Islet precursor cell (in vitro differentiated cells): Measurements from ENCODE around the gene KPTN.

Experiments used
- DNase-seq: peaks from one replicate; pipeline ENCODE4 v3.0.0-alpha.2; 2018

The KPTN gene

DNA sequence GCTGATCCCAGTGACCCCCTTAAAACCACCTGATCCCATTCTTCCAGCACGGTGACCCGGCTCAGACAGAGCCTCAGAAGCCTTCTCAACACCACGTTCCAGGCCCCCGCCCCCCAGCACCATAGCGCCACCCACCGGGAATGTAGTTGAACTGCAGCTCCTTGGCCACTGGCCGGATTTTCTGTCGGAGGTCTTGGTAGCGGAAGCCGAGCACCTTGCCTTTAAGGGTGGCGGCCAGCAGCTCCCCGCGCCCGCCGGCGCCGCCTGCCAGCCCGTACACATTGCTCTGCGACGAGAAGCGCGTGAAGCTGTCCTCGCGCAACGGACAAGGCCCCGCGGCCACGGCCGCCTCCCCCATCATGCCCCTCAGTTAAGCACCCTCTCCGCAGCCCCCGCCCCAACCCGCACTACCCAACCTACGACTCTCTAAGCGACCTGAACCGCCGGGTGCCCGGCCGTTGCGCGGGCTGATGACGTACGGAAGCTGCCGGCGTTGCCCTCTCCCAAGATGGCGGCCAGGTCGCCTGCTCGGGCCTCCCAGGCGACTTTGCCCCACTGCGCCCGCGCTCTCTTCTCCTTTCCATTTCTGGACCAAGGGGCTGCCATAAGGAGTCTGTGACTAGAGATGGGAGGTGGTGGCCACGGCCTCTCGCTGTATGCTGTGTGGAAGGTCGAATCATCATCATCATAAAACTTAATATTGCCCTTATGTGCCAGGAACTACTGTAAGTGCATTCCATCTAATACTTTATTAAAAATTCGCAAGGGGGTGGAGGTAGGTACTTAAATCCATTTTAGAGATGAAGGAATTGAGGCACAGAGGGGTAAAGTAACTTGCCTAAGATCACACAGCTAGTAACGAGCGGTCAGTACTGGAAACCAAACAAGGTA lies at the start of gene KPTN:
Gene KPTN (minus strand): TSS at position 420 of the 891 bp plus-strand sequence. CDS start 59 bp downstream, at position 361.
- DNase-seq = peak; percentile 95

DNA sequence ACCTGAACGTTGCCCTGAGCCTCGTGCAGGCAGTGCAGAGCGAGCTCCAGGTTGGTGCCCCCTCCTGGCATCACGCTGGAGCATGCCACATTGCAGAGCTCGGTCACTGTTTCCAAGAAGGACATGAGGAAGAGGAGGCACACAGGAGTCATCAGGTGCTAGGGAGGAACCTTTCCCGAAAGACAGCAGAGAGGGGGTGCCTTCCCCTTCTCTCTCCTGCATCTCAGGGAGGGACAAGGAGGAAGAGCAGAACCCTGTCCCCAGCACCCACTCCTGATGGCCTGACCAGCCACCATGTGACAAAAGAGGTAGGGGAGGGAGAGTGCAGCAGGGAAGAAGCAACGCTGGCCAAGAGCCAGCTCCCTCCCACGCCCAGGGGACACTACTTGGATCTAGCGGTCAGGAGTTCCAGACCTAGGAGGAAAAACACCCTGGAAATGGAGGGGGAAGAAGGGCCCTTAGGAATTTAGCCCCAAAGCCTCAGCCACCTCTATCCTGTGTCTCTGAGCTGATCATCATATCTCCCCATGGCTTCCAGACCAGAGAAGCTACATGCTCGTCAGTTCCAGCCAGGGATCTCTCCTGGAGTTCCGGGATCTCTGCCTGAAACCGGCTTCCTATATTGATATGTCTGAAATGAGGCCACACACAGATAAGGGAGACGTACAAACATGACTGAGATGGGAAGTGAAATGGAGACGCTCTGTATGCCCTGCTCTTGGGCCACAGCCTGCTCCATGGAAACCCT lies 47.8 kb upstream of the KPTN start:
- DNase-seq = no peak

DNA sequence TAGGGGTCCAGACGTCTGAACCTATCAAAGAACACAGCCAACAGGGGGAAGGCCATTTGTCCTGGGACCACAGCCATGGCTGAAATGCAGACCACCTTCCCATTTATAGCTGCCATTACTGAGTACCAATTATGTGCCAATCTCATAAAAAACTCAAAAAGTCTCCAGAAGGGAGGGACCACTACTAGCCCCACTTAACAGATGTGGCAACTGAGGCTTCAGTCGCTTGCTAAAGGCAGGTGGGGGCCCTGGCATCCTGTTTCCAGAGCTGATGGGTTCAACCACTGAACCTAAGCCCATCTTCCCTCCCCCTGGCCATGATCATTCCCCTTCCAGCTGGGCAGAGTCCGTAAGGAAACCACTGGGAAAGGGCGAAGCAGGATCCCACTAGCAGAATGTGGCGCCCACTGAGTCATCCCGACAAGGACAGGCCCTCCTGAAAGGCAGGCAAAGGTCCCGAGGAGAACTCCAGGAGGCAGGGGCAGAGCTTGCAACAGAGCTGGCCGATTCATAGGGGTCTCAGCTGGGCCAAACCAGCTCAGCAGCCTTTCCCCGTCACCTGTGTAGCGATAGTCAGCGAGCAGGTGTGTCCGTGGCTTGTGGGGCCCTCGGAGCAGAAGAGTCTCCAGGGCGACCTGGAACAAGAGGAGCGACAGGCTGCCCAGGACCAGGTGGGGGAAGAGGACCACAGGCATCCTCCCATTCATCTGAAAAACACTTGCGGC lies 45.2 kb upstream of the KPTN start:
- DNase-seq = peak; percentile 54

DNA sequence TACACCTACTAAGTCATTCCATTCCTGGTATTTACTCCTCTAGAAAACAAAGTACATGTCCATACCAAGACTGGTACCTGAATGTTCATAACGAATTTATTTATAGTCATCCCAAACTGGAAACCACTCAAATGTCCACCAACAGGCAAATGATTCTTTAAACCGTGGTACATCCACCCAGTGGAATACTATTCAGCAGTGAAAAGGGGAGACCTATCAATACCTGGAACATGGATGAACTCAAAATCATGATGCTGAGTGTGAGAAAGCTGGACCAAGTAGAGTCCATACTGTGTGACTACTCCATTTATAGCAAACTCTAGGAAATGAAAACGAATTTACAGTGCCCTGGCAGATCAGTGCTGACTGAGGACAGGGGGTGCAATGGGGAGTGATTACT lies 42.8 kb upstream of the KPTN start:
- no peak for DNase-seq

DNA sequence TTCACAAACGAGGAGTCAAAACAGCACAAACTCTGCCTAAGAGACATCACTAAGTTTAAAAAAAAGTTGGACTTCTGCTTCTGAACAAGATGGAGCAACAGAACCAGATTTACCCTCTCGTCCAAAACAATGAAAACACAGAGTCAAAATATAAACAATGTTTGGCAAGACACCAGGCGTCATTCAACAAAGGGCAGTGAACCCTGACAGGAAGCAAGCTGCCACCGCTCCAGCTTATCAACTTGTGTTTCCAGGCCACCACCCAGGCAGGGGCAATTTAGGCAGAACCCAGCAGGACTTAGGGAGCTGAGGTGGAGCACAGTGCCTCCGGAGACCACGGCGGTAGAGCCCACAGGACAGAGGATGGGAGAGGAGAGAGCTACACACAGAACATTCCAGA lies 39.5 kb upstream of the KPTN start:
- DNase-seq = no peak

DNA sequence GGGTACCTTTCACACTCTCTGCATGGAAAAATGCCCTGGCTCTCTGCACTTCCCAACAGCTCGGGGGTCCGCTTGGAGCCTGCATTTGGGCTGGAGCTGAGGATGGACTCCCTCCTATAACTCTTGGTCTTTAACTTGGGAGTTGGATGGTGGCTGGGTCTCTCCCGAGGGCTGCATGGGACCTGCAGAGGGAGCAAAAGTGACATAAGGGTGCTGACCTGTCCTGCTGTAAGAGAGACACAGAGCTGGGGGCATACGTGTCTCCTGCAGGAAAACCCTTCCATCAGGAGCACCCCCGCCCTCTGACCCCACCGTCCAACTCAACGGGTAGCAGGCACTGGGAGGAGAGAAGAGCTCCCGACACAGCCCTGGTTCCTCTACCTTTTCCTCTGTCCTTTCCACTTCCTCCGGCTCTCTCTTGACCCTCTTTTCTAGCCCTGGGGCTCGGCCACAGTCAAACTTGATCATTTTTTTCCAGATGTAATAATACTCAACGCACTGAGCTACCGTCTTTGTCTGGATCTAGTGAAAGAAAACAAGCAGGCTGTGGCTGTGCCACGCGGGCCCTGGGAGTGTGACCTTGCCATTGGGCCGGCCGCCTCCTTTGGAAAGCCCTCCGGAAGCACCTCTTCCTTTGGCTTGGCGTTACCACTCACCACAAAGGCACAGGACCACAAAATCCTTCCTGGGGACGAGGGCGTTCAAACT lies 37.6 kb upstream of the KPTN start:
- no peak for DNase-seq

DNA sequence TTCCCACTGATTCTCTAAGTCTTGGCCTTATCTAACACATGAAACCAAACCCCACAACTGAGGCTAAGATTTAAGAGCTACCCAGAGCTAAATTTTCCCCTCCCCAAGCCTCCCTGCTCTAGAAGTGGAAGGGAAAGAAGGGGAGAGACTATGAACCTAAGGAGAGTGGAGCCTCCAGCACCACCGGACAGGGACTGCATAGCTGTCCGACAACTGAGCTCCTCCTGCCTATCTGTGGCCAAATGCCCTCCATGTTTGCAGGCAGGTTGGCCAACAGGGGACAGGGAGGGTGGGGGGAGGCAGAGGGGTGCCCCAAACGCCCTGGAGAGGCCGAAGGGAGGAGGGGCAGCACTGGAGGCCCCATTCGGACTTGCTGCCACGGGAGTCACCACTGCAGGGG lies 36.8 kb upstream of the KPTN start:
- DNase-seq = peak; percentile 57

DNA sequence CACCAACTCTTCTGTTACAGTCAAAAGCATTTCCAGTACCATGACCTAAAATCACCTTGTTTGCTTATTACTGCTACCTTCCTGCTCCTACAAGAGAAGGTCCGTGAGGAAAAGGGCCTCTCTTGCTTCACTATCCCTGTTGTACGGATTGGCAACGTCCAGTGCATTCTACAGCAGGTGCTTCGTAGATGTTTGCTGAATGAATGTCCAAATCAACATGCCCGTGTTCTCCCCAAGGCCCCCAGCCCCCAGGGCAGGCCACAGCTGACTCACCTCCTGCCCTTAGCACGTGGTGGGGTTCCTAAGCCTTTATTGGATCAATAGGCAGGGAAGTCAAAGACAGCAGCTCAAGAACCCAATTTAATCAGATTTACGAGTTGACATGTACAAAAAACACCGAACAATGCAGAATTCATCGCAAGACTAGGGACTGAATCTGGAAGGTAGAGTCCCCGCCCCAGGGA lies 36.4 kb upstream of the KPTN start:
- peak; percentile 57 for DNase-seq

DNA sequence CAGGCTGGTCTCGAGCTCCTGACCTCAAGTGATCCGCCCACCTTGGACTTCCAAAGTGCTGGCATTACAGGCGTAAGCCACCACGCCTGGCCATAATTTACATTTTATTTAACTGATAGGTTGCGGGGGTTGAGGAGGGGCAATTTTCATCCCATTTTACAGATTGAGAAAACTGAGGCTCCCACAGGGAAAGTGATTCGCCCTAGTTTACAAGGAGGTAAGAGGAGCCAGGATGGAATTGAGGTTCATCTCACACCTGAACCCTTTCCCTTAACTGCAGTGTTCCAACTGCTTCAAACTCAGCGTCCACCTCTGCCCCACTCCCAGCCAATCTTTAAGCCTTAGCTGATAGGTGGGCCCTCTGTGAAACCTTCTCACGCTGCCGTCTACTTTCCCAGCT lies 34.8 kb upstream of the KPTN start:
- DNase-seq = no peak

DNA sequence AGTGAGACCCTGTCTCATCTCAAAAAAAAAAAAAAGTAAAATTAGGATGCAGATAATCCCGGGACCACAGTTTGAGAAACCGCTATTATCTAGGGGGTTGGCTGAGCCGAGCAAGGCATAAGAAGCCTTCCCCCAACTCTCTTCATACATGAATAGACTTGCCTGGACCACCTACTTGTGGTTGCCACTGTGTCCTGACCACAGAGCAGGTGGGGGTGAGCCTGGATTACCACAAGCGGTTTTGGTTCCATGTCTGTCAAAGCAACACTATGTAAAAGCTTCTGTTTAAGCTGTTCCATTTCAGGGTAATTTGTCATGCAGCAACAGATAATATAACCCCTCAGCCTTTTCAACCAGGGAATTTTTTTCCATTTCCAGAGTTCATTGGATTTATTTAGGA lies 34.1 kb upstream of the KPTN start:
- no peak for DNase-seq

DNA sequence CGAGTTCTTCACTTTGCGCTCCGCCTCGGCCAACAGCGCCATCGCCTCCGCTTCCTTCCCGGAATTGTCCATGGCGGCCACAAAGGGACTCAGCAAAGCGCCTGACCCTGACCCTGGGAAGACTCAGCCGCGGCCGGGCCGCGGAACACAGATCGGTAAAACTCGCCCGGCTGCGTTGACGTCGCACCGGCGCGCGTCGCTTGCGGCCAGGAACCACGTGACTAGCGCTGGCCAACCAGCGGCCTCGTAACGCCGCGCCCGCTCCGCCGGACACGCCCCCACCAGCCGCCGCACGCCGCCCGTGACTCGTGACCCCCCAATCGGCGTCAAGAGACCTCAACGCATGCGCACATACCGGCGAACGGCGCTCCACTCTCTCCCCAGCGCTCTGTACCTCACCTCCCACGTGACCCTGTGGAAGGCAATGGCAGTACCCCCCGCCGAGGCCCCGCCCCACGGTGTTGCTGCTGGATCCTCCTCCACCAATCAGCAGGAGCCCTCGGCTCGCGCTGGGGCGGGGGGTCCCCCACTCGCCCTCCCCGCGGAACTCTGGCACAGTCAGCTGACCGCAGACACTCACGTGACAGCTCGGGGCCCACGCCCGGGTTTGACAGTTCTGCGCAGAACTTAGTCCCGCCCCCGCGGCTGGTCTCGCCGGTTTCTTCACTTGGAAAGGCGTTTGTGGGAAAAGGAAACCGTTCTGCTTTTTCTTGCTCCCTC lies 31.0 kb upstream of the KPTN start, which contains the start of gene NAPA:
Gene NAPA (minus strand): TSS at position 195 of the 720 bp plus-strand sequence. CDS start 123 bp downstream, at position 72.
- peak; percentile 100 for DNase-seq

DNA sequence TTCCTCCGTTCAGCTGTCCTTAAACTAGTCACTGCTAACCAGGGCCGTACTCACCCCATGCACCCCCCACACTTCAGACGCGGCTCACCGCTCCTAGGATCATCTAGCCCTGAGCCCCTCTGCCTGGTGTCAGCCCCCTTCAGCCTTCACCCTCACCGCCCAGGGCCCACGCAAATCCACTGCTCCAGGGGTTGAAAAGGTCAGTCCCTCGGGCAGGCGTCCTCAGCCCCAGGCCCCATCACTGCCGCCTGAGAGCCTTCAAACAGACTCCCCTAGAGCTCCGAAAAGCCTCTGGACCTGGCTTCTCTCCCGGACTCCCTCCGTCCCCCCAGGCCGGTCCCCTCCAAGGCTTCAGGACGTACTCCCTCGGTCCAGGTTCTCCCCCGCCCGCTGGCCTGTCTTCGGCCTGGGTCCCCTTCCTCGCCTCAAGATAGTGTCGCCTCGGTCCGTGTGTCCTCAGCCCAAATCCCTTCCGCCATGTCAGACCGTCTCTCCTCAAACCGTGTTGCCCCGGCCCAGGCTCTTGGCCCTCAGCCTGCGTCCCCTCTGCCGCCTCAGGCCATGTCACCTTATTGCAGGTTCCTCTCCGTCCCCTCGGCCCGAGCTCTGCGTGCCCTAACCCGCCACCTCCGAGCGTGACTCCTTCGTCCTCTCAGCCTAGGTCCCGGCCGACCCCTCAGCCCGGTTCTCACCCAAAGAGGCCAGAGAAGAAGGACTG lies 30.3 kb upstream of the KPTN start:
- peak; percentile 48 for DNase-seq

DNA sequence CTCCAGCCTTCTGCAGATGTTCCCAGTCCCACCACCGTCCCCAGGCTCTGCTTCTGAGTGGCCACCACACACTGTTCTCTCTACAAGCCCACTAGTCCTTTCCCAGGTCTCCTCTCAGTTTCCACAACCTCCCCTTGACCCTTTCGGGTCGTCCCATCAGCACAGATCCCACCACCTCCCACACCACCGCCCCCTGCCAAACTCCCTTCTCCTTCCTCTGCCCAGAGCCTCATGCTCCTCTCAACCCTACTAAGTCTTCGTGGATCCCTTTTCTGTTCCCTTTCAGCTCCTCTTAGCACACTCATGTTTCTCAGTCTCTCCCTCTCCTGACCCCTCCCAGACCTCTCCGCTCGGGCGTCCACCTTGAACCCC lies 28.9 kb upstream of the KPTN start:
- DNase-seq = peak; percentile 40

DNA sequence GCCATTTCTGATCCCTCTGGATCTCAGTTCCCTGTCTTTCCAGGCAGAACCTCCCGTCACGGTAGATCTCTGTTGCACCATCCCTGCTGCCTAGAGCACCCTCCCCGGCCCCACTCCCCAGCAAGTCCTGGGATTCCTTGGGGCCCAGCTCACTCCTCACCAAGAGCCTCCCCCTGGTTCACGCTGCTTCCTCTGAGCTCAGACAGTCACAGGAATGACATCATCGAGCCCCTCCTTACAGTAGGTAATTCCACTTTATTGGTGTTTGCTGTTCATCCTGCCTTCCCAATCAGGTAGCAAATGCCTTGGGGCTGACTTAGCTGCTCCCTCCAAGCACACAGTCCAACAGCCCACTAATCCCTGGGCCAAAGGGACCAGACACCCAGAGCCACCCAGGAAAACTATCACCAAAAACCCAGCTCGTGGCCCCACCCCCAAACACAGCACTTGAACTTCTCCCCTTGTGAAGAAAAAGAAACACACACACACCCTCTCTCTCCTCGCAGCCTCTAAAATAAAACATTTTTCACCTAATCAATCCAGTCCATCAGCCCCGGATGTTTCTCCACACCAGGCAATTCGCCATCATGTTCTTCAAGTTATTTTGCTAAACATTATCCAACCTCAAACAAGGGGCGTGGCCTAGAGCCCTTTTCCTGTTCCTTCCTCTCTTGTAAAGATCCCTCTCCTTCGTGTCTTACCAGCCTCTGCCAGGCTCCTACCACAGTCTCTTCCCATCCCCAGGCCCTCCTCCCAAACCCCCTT lies 28.3 kb upstream of the KPTN start:
- DNase-seq = peak; percentile 55

DNA sequence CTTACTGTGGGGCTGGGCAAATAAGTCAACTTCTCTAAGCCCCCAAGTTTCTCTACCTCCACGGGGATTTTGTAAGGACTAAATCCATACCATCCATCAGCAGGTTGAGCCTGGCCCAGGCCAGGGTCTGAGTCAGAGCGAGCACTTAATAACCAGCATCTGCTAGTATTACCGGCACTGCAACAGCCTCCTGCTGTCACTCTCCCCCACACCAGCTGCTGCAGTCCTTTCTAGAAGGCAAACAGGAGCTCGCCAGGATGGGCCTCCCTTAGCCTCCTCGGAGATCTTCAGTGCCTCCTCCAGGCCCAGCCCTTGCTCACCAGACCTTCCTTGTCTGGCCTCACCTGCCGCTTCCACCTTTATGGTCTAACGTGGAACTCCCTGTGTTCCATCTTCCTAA lies 27.7 kb upstream of the KPTN start:
- DNase-seq = peak; percentile 58

DNA sequence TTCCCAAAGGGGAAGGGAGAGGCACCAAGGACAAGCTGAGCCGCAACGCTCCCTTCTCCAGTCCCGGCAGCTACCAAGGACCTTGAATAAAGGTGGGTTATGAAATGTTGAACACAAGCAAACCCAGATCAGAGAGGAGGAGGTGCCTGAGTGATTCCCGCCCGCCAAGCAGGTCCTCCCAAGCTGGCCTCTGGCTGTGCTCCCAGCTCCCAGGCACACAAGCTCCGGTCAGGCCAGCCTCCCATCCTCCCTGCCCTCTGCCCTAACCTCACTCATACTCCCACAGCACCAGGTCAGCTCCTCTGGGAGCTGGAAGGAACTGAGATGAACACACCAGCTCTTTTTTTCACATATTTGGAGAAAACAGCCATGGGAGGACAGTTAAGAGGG lies 27.1 kb upstream of the KPTN start:
- no peak for DNase-seq

DNA sequence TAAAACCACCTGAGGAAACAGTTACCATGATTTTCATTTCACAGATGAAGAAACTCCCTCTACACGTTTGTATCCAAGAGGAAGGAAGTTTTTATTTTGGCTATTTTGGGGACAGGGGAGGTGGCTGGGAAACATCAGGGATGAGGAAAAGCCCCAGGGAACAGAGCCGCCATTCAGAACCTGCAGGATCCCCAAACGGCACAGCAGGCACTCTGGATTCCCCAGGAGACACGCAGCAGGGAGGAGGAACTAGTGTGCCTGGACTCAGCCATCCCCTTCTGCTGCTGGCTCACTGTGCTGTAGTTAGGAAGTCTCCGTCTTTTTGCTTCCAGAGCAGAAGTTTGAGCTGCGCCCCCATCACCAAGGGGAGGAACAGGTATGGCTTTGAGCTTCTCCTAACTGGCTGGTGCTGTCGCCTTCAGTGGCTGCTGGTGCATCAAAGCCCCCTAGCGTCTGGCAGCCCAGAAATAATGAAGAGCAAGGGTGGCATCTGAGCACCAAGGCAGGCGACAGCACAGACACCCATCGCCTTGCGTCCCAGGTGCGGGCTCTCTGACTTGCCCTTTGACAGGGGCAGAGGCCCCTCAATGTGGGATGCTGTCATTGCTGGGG lies 26.6 kb upstream of the KPTN start:
- peak; percentile 50 for DNase-seq

DNA sequence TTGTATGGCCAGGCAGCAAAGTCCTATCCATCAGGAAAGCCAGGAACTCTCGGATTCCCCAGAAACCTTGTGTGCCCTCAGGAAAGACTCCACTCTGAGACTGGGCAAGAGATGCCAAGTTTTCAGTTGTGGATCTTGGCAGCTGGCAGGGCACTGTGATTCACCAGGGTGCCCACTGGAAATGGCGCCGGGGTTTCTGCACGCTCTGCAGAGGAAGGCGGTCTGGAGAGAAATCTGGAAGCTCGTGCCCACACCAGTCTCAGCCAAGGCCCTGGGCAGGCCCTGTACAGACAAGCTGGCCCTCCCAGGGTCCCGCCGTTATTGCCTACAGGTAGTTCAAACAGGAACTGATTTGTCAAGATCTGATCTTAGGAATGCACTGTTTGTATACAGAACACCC lies 26.0 kb upstream of the KPTN start:
- DNase-seq = no peak

DNA sequence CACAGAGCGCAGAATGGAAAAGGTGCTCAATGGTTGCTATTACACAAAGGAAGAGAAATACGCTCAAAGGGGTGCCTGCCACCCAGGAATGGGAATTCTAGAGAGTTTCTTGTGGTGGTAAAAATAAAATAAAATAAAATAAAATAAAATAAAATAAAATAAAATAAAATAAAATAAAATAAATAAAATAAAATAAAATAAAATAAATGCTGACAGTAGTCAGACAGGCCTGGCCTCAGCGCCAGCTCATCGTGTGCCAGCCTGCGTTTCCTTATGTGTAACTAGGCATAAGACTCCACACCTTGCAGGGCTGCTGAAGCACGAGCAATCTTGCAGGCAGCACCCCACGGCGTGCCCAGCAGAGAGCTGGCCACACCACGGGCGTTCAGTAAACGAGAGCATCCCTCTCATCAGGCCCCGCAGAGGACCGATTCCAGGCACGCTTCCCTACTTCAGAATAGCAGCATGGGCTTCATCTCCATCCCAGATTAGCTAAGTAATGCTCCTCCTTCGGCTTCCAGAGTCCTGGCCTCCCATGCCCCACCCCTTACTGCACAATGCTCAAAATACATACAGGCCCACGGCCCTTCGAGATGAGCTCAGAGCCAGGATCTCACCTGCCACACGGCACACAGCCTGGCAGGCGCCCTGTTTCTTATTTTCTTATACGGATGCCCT lies 25.3 kb upstream of the KPTN start:
- no peak for DNase-seq
